ENCODE data around the gene HYAL2.

HYAL2 gene

GRCh38 chr3:50351323-50351697 is 28.8 kb upstream of the HYAL2 start:
- in situ Hi-C loops (cut with MboI; ENCODE audit: low pct_unique_long_range_greater_than_20kb, low sequenced_read_pairs): no loop called here

DNA sequence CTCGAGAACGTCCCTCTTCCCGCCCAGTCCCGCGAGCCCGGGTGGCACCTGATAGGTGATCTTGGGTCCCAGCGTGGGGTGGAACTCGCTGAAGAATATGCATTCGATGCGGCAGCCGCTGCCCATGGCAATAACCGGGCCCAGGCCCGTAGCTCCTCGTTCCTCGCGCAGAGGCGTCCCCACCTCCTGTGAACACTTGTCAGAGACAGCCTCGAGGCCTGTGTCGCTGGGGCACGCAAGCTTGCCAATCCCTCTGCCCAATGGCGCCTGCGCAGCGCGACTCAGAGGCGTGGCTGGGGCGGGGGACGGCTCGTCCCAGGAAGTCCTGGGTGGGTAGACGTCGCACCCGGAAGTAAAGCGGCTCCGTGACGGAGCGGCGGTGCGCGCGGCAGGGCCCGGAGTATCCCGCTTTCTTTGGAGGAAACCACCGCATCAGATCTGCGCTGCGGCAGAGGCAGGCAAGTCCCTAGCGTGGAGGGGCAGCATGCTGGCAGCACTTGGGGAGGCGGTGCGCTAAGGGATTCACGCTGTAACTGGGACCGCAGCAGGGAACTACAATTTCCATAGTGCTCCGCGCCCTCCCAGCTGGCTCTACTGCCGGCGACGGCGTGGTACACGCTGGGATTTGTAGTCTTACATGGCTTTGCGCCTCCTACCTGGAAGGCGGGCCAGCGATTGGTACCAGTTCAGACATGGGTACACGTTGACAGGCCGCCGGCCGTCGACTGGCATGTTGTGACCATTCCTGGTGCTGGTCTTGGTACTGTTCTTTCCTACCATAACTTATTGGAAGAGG is 28.2 kb upstream of the HYAL2 start, which contains the start of the genes CYB561D2 and NPRL2:
Gene CYB561D2 (plus strand): TSS at position 336 of the 796 bp plus-strand sequence. CDS start 572 bp downstream, outside the sequence.
Gene NPRL2 (minus strand): TSS at position 249 of the 796 bp plus-strand sequence. CDS start 123 bp downstream, at position 126.
- DNase-seq: peak; percentile 96
- in situ Hi-C loops (cut with MboI; ENCODE audit: low pct_unique_long_range_greater_than_20kb, low sequenced_read_pairs): no loop called here

More at GRCh38 chr3:50351323-50351697, 28.8 kb upstream of the HYAL2 start:
- no peak for DNase-seq

- DNase-seq: no peak
- in situ Hi-C loops (cut with MboI; ENCODE audit: low pct_unique_long_range_greater_than_20kb, low sequenced_read_pairs): no loop called here
Measured at GRCh38 chr3:50350213-50350526, 27.6 kb upstream of the HYAL2 start.

- DNase-seq: peak; percentile 81
- in situ Hi-C loops (cut with MboI; ENCODE audit: low pct_unique_long_range_greater_than_20kb, low sequenced_read_pairs): no loop called here
Measured at GRCh38 chr3:50347187-50347813, 24.8 kb upstream of the HYAL2 start.

DNA sequence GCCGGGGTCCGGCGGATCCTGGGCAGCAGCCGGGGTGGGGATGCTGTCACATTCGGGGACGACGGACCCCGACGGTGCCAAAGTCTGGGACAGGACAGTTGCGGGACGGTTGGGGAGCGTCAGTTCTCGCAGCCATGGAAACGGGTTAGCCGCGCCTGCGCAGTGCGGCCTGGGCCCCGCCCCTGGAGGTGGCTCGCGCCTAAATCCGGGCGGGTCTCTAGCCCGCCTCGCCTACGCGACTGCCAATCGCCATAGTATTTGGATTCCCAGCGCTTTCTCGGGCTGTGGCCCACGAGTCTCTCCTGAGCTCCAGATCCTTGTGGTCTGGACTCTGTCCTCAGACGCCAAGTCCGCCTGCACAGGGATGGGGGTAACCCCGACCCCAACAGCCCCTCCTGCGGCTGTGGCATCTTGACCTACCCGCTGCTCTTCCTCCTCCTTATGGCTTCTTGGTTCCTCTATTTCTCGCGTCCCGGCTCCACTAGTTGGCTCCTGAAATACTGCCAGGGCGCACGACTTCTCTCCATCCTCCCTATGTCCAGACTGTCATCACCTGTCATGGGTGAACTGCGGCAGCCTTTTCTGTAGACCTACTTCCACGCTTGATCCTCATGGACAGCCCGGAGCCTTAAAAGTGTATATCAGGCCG is 23.2 kb upstream of the HYAL2 start, which contains the start of gene ZMYND10:
Gene ZMYND10 (minus strand): TSS at position 147 of the 649 bp plus-strand sequence. CDS start 153 bp downstream, outside the sequence.
- in situ Hi-C loops (cut with MboI; ENCODE audit: low pct_unique_long_range_greater_than_20kb, low sequenced_read_pairs): no loop called here
- DNase-seq: no peak

DNA sequence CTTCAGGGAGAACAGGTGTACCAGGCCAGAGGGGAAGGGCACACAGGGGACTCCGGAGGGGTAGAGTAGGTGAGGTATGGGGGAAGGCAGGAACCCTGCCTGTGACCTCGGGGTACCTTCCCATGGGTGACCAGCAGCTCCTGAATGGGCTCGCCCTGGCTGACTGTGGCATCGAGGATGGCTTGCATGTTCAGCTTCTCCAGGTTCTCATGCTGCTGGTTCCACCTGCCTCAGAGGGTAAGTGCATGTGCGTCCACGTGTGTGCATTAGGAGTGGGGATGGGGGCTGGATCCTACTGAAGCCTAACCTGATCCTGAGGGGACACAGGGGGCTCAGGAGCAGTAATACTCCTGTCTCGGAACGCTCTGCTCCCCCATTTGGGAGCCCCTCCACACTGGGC is 22.5 kb upstream of the HYAL2 start:
- in situ Hi-C loops (cut with MboI; ENCODE audit: low pct_unique_long_range_greater_than_20kb, low sequenced_read_pairs): no loop called here
- no peak for DNase-seq

DNA sequence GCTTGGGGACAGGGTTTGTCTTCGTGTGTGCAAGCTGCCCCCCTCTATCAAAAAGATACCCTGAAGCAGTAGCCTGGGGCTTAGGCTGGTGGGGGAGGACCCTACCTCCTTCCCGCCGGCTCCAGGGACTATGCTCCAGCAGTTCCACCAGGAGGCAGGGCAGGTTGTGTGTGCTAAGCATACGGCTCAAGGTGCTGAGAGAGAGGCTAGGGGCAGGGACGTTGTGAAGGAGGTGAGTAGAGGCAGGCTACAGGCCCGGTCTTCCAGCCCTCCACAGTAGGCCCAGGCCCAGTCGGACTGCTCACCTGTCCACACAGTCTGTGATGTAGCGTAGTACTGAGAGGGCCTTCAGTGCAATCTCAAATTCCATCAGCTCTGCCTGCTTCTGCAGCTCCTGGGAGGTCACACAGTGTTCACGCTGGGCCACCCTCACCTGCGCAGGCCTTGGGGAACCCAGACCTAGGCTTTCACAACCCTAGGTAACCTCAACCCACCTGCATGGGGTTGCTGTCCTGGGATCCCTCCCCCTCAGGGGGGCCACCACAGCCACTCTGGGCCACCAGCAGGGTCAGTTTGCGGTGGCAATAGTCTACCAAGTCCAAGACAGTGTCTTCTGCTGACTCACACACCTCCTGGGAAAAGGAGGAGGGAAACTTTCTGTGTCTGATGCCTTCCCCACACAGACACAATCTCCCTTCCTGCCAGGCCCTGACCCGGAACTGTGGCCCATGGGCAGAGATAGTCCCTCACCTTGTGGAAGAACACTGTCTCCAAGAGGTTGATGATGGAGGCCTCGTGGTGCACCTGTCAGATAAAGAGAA is 20.5 kb upstream of the HYAL2 start:
- no peak for DNase-seq
- in situ Hi-C loops (cut with MboI; ENCODE audit: low pct_unique_long_range_greater_than_20kb, low sequenced_read_pairs): no loop called here

- in situ Hi-C loops (cut with MboI; ENCODE audit: low pct_unique_long_range_greater_than_20kb, low sequenced_read_pairs): no loop called here
- DNase-seq: no peak
Measured at GRCh38 chr3:50341996-50342650, 19.6 kb upstream of the HYAL2 start.

DNA sequence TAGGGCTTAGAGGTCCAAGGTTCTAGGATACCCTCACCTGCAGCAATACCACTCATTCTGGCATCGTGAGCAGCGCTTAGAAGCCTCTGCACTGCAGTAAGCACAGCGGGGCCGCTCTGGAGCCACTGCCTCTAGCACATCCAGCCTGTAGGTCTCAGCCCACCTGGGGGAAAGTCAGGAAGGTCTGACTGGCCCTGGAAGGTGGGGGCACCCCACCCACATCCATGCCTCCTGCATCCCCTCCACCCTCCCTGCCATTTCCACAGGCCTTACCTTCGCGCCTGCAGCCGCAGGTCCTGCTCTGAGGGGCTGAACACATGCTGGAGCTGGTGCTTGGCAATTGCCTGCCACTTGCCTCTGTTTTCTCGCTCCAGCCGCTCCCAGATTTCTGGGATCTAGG is 19.0 kb upstream of the HYAL2 start:
- in situ Hi-C loops (cut with MboI; ENCODE audit: low pct_unique_long_range_greater_than_20kb, low sequenced_read_pairs): no loop called here
- DNase-seq: no peak

DNA sequence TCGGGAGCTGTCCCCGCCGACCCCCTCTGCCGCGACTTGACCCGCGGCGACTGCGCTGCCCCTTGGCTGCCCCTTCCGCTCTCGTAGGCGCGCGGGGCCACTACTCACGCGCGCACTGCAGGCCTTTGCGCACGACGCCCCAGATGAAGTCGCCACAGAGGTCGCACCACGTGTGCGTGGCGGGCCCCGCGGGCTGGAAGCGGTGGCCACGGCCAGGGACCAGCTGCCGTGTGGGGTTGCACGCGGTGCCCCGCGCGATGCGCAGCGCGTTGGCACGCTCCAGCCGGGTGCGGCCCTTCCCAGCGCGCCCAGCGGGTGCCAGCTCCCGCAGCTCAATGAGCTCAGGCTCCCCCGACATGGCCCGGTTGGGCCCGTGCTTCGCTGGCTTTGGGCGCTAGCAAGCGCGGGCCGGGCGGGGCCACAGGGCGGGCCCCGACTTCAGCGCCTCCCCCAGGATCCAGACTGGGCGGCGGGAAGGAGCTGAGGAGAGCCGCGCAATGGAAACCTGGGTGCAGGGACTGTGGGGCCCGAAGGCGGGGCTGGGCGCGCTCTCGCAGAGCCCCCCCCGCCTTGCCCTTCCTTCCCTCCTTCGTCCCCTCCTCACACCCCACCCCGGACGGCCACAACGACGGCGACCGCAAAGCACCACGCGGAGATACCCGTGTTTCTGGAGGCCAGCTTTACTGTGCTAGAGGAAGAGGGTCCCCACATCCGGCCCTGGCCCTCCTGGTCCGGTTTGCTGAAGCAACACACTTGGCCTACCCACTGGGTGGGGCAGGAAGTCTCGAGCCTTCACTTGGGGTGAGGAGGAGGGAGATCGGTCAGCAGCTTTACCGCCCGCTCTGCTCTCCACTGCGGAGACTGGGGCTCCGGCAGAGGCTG is 18.1 kb upstream of the HYAL2 start, which contains the start of gene RASSF1:
Gene RASSF1 (minus strand): TSS at position 389 of the 882 bp plus-strand sequence. CDS start 31 bp downstream, at position 358.
- DNase-seq: peak; percentile 90
- in situ Hi-C loops (cut with MboI; ENCODE audit: low pct_unique_long_range_greater_than_20kb, low sequenced_read_pairs): no loop called here

- no peak for DNase-seq
- in situ Hi-C loops (cut with MboI; ENCODE audit: low pct_unique_long_range_greater_than_20kb, low sequenced_read_pairs): no loop called here
Measured at GRCh38 chr3:50340147-50340447, 17.6 kb upstream of the HYAL2 start.

DNA sequence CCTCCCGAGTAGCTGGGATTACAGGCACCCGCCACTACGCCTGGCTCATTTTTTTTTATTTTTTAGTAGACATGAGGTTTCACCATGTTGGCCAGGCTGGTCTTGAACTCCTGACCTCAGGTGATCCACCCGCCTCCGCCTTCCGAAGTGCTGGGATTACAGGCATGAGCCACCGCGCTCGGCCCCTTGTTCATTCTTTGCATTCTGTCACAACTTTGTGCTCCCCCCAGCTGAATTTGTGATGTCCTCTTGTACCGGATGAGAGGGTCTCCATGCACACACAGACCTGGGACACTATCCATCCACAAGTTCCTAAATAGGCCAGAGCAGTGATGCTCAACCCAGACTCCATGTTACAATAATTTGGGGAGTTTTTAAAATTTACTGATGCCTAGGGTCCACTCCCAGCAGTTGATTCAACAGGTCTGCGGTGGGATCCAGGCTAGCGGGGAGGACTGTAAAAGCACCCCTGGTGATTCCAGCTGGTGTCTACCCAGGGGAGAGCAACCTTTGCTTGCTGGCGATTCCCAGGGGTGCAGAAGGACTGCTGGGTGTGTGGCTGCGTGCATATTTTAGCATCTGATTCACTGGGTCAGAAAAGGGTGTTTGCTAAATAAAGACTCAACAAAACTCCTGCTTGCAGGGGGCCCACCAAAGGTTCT is 17.1 kb upstream of the HYAL2 start:
- in situ Hi-C loops (cut with MboI; ENCODE audit: low pct_unique_long_range_greater_than_20kb, low sequenced_read_pairs): no loop called here

DNA sequence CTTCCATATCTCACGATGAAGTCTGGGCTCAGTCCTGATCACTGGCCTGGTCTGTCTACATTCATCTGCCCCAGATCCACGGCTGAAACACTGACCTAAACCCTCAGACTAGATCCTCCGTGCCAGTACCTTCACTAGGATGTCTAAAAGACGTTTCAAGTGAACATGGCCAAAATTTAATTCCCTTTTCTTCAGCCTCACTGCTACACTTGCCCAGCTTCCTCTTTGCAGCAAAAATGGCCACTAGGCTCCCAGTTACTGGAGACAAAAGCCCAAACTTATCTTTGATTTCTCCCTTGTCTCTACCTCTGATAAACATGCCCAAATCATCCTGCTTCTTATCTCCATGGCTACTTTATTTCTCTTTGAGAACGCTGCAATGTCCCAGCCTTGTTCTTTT is 16.4 kb upstream of the HYAL2 start:
- peak; percentile 68 for DNase-seq
- in situ Hi-C loops (cut with MboI; ENCODE audit: low pct_unique_long_range_greater_than_20kb, low sequenced_read_pairs): no loop called here

More for the DNA sequence above, 17.1 kb upstream of the HYAL2 start:
- DNase-seq: no peak

DNA sequence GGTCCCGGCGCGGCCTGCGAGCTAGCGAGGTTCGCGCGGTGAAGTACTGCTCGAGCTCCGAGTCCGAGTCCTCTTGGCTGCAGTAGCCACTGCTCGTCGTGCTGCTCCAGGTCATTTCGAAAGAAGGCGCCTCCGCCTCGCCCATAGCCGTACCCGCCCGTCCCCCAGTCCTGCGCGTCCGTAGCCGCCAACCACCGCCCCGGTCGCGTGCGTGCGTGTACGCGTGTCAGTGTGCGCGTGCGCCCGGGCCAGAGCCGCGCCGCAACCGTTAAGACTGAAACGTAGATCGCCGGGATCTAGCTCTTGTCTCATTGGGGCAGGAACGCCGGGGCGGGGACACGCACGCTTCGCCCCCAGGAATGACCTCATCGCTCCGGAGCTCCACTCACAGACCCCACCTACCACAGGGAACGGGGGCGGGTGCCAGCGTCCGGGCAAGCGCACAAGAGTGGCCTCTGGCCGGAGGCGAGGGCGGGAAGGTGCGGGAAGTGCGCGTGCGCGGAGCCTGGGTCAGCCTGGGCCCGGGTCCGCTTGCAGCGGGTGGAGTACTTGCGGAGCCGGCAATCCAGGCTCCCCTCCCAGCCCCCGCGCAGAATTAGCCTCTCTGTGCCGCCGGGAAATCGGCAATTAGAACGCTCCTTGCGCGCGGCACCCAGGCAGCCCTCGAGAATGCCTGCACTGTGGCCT is 14.8 kb upstream of the HYAL2 start:
- in situ Hi-C loops (cut with MboI; ENCODE audit: low pct_unique_long_range_greater_than_20kb, low sequenced_read_pairs): no loop called here
- peak; percentile 99 for DNase-seq

GRCh38 chr3:50336452-50337174 is 14.1 kb upstream of the HYAL2 start:
- in situ Hi-C loops (cut with MboI; ENCODE audit: low pct_unique_long_range_greater_than_20kb, low sequenced_read_pairs): no loop called here
- DNase-seq: no peak

DNA sequence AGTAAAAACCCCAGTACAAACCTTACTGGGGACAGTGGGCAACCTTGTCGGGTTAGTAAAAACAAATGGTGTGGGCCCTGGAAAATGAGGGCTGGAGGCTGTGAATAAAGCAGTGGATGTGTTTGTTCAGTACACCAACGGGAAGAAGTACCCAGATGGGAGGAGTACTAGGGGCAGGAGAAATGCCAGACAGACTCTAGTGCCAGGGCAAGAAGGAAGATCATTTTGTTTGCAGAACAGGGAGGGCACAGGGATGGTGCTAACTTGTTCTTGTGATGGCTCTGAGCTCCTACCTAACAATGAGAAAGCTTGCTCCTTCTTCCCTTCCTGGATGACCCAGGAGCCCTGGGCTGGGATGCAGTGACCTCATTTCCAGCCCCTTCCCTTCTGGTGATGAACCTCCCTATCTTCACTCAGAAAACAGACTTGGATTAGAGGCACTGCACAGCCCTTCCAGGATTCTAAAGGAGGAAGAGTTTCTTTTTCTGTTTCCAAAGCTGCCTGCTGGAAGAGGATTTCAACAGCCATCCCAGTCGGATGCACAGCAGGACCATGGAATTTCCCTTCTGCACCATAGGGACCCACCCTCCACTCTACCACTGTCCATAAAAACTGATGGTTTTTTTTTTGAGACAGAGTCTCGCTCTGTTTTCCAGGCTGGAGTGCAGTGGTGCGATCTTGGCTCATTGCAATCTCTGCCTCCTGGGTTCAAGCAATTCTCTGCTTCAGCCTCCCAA is 12.0 kb upstream of the HYAL2 start:
- DNase-seq: no peak

More for the DNA sequence above, 12.0 kb upstream of the HYAL2 start:
- in situ Hi-C loops (cut with MboI; ENCODE audit: low pct_unique_long_range_greater_than_20kb, low sequenced_read_pairs): no loop called here
